LNCAP (cell line): ENCODE measurements around the gene MICAL2.

ENCODE experiments used
- TF ChIP-seq, protein P1 (sequence below): fragments of 450-650 bp; IDR thresholded peaks from 2 replicates; pipeline ENCODE4 v1.5.1; 2017; ENCODE audit warnings: mild to moderate bottlenecking

The MICAL2 gene

DNA sequence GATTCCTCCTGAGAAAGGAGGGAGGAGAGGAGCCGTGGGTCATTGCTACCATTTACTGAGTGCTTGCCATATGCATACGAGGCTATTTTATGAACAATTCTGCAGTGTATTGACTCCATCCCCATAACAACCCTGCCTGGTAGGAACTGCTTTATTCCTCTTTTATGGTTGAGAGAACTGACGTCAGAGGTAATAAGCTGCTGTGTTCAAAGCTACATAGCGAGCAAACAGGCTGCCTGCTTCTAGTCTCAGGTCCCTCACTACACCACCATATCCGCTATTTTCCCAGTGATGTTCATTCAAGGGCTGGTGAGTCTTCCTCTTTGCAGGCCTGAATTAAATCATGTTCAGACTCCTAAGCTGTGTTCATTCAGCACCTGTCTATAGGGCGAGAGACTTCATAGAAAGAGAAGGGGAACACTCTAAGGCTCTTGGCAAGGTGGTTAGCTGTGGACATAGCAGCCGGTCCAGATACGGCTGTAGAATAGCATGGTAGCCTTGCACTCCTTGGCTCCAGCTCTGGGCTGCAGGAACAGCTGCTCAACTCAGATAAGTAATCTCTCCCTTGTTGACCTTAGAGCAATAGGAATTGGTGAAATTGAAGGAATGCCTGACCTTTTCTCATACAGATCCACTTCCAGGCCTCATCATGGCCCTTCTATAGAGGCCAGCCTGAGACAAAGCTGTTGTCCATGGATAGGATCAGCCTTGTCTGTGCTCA, 82.6 kb downstream of the MICAL2 start:
- TF ChIP-seq, protein P1, sequence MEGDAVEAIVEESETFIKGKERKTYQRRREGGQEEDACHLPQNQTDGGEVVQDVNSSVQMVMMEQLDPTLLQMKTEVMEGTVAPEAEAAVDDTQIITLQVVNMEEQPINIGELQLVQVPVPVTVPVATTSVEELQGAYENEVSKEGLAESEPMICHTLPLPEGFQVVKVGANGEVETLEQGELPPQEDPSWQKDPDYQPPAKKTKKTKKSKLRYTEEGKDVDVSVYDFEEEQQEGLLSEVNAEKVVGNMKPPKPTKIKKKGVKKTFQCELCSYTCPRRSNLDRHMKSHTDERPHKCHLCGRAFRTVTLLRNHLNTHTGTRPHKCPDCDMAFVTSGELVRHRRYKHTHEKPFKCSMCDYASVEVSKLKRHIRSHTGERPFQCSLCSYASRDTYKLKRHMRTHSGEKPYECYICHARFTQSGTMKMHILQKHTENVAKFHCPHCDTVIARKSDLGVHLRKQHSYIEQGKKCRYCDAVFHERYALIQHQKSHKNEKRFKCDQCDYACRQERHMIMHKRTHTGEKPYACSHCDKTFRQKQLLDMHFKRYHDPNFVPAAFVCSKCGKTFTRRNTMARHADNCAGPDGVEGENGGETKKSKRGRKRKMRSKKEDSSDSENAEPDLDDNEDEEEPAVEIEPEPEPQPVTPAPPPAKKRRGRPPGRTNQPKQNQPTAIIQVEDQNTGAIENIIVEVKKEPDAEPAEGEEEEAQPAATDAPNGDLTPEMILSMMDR = no peak

DNA sequence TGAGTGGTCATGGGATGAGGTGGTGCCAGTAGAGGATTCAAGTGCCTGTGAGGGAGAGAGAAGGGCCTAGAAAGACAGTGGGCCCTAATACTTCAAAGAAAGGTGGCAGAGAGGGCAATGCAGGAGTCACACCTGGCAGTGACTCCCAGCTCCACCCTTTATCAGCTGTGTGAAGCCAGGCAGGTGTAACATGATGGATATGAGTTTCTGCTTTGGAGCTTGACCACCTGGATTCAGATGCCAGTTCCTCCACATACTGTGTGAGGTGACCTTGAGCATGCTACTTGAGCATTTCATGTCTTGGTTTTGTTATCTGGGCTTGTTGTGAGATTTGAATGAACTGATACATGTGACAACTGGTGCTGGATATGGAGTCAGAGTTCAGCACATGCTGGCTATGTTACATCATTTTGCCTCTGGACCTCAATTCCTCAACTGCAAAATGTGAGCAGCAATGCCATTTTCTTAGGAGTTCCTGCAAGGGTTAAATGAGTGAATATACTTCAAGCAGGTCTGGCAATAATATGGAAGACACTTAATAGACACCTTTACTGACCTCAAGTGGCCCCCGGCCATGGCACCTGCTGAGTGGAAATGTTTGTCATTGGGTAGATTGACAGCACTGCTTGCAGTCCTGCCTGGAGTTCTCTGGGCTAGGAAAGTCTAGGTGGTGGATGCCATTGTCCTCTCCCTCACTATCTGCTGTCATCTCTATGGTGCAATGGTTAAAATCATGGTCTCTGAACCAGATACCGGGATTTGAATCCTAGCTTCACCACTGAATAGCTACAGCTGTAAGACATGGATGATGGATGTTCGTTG, 83.3 kb downstream of the MICAL2 start:
- TF ChIP-seq, protein P1 = no peak

DNA sequence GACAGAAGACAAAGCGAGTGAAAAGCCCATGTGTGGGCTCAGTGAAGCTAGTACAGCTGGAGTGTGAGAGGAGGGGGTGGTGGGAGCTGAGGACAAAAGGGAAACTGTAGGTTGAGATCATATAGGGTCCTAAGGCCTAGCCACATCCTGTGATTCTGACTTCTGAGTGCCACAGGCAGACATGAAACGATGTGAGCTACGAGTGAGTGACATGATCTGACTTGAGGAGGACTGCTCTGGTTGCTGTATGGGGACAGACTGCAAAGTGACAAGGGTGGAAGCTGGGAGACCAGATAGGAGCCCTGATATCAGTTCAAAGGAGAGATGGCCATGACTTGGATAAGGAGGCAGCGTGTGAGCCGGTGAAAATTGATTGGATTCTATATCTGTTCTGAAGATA, 85.4 kb downstream of the MICAL2 start:
- TF ChIP-seq, protein P1 = no peak

DNA sequence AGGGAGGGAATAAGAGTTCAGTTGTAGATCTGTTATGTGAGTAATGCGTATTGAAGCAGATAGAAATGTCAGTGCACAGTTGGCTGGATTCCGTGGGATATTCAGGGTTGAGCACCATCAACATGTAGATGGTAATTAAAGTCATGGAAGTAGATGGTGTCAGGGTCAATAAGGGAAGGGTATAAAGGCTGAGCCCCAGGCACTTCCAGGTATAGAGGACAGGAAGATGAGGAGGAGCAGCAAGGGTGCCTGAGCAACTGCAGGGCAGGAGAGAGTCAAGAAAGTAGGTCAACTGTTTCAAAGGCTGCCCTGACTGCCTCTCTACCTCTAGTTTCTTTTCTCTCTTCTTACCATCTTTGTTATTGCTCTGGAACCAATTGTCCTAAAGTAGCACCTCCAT, 85.9 kb downstream of the MICAL2 start:
- TF ChIP-seq, protein P1 = no peak

DNA sequence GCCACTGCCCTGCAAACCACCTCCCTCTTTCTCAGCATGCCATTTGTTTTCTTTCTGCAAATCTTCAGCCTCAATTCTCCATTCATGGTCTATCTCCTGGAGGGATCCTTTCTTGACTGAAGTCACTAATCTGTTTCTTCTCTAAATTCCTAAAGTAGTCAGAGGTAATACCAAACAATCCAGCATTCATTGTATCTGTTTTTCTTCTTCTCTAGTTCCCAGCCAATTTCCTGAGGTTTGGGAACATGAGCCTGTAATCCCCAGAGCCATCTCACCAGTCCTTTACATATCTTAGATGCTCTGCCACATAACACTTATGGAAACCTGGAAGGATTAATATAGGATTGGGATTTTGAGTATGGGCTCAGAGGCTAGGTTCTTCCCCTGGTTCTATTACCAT, 86.5 kb downstream of the MICAL2 start:
- TF ChIP-seq, protein P1 = no peak

DNA sequence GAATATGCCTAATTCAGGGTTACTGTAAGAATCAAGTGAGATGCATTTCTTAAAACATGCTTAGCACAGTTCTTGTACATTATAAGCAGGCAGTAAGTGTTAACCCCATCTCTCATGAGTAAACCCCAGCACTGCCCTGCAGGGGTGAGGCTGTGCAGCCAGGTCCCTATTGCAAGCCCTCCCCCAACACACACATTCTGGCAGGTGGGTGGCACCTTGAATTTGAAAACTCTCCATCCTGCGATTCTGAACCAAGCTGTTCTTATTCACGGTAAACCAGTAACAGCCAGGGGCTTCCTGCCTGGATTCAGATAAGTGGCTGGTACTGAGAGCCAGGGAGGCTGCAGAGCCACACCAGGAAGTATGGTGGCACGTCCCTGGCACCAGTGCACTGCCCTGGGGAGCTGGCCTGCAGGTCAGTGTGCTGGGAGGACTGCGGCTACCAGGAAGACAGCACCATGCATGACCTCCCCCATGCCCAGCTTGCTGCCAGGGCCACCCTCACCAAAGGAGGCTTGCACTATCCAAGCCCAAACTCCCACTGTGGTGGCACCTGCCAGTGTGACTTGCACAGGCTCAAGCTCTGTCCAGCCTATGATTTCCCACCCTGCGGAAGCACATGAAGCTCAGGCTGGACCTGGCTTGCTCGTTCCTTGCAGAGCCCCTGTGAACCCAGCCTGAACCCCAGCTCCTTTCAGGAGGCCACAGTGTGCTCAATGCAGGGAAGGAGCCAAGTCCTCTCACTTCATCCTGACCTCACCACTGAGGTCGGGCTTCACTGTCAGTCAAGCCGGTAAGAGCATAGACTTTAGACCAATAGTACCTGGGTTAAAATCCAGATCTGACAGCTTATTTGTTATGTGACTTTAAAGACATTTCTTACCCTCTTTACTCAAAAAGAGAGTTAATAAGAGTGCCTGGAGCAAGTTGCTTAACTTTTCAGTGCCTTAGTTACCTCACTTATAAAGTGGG, 88.1 kb downstream of the MICAL2 start:
- TF ChIP-seq, protein P1 = no peak
